HuH-7.5 (cell line): ENCODE measurements around the gene NGRN.
"Not testable (repeated sequence)": the region's sequence is repeated elsewhere in the genome, so short reads cannot be mapped to it uniquely, and the experiment has no call there.

Experiments used
- DNase-seq: peaks from one replicate; pipeline ENCODE4 v3.0.0; 2011; ENCODE audit warnings: low spot score

NGRN gene

GRCh38 chr15:90286678-90287077 lies 21.2 kb downstream of the NGRN start:
- DNase-seq, result peak; percentile 41

DNA sequence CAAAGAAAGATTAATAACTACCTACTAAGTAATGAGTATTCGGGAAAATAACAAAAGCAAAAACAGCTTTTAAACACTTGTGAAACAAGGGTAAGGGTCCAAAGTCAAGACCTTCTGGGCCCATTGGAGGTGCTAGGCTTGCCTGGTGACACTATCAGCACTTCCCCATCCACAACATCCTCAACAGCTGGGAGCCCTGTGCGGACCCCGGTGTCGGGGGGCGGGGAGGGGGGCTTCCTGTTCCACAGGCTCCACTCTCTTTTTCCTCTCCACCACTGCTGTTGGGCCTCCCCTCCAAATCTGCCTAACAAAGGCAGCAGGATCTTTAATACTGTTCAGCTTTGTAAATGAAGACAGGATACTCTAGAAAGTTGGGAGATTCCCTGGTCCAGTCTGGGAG lies 21.6 kb downstream of the NGRN start:
- no peak for DNase-seq

DNA sequence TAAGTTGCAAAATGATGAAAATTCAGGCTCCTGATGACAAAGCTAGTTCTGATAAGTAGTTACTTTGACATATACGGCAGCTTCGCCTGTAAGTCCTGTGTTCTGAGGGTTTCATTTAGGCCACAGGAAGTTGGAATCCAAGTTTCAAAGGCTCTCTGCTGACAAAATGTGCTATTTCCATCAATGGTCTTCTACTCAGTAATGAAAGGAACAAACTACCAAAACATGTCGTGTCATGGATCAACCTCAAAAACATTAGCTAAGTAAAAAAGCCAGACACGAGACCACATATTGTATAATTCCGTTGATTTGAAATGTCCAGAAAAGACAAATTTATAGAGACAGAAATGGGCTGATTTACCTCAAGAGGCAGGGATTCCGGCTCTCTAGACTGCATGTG lies 22.5 kb downstream of the NGRN start:
- no peak for DNase-seq

GRCh38 chr15:90291679-90292356 lies 26.3 kb downstream of the NGRN start:
- DNase-seq, result no peak

GRCh38 chr15:90293040-90293810 lies 27.8 kb downstream of the NGRN start:
- peak; percentile 61 for DNase-seq

DNA sequence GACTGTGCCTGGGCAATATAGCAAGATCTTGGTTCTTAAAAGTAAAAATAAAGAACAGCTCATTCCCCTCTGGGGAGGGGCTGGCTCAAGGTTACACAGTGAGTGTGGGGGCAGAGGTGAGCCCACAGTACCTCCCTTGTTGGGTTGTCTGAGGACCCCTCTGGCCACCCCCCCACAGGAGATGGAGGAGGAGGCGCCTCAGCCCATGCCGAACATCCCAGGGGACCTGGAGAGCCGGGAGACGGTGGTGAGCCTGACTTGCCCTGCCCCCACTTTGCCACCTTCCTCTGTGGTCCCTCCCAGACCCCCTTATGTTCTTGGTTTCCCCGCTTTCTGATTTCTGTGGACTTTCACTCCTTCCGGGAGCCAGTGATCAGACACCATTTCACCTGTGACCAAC lies 28.7 kb downstream of the NGRN start:
- no peak for DNase-seq

DNA sequence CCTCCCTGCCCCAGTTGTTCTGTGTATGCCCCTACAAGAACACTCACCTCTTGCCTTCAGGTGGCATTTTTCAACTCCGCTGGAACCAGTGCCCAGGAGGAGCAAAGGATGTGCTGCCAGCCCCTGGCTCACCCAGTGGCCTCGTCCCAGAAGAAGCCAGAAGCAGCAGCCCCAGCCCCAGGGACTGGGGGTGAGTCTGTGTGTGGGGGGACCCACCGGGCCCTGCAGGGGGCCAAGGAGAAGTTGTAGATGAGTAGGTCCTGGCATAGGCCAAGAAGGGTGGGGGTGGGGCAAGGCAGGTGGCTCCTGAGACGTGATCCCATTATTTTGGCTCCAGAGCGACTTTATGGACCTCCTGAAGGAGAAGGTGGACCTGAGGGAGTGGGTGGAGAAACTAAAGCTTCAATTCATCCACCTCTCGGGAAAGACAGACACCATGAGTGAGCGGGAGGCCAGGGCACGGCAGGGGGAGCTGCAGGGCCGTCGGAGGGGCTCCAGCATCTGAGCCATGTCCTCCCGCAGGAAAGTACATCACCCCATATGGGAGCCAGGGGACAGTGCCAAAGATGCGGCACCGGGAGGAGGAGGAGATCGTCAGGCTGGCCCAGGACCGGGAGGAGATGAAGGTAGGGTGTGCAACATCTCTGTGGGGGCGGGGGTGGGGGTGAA lies 29.3 kb downstream of the NGRN start:
- no peak for DNase-seq

DNA sequence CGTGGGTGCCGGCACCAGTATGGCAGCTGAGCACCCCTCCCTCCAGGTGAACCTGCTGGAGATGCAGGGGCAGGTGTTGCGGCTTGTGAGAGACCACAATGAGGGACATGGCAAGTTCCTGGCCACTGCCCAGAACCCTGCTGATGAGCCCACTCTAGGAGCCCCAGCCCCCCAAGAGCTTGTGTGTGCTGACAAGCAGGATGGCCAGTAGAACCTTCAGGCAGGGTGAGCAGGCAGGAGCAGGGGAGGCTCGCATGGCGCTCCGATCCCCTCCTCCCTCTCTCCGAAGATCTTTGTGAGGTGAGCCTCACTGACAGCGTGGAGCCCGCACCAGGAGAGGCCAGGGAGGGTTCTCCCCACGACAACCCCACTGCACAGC lies 29.8 kb downstream of the NGRN start:
- DNase-seq, result no peak

GRCh38 chr15:90296316-90296884 lies 30.9 kb downstream of the NGRN start:
- not testable (repeated sequence) for DNase-seq

DNA sequence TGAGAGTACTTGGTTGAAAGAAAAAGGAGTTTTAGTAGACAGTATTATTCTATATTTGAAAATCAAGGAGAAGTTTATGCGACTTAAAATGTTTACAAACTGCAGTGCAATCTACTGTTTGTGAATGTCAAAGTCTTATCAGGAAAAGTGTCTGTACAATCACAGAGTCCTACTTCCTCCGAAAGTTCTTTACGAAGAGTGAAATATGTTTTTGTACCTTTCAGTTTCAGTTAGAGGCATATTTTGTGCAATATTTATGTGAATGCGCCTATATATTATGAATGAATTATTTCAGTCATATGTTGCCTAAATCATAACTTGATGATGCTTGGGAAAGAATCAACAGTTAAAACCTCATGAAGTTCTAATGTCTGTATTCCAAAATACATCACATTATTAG lies 31.5 kb downstream of the NGRN start:
- DNase-seq, result no peak

- DNase-seq, result no peak
These were observed 35.1 kb downstream of the NGRN start for GRCh38 chr15:90300541-90300940.

DNA sequence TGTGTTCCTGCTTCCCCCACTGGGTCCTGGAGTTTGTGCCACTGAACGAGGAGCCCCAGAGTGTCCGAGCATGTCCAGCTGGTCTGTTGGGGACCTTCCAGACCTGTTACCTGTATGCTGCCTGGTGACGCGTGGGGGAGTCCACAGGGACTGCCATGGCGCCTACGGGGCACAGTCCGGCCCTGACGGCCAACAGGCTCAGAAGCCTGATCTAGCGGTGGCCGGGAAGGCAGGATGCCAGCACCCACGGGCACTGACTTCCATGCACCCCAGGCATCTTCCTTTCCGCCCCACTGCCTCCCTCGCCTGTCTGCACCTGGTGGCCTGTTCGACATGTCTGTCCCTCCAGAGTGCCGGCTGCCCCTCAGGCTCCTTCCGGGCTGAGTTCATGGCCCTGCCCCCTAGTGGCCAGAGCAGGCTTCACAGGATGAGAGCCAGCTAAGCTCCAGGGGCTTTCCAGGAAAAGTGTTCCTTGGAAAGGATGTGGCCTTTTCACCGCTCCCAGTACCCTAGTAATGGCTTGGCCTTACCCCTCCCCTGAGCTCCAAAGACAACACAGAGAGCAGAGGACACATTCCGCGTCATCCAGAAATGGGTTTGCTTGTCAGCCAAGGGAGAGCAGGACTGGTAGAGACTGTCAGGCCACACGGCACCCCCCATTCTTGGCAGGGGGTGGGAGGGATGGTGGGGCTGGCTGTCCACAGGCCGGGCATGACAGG lies 35.7 kb downstream of the NGRN start:
- DNase-seq, result peak; percentile 42

- DNase-seq, result no peak
These were observed 36.3 kb downstream of the NGRN start for GRCh38 chr15:90301707-90302300.

DNA sequence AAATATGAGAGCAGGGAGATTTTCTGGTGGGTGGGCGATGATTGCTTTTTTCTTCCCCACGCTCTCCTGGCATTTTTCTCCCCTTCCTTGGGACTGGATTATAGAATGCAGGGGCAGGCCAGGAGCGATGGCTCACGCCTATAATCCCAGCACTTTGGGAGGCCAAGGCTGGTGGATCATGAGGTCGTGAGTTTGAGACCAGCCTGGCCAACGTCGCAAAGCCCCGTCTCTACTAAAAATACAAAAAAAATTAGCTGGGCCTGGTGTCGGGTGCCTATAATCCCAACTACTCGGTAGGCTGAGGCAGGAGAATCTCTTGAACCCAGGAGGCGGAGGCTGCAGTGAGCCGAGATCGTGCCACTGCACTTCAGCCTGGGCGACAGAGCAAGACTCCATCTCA lies 39.9 kb downstream of the NGRN start:
- not testable (repeated sequence) for DNase-seq

DNA sequence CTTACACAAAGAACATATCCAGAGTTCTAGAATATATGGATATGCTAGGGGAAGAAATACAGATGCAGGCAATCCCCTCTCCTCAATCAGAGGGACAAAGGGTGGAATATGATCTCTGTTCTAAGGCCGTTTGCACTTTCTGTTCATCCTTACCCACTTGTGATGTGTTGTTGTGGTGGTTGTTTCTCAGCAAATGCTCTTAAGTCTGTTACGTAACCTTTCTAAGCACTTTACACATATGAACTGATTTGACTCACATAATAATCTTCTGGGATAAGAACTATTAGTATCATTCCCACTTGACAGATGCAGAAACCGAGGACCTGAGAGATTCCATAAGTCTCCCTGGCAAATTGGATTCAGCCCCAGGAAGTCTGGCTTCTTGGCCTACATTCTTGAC lies 40.5 kb downstream of the NGRN start:
- no peak for DNase-seq

- no peak for DNase-seq
These were observed 41.1 kb downstream of the NGRN start for GRCh38 chr15:90306560-90306959.

DNA sequence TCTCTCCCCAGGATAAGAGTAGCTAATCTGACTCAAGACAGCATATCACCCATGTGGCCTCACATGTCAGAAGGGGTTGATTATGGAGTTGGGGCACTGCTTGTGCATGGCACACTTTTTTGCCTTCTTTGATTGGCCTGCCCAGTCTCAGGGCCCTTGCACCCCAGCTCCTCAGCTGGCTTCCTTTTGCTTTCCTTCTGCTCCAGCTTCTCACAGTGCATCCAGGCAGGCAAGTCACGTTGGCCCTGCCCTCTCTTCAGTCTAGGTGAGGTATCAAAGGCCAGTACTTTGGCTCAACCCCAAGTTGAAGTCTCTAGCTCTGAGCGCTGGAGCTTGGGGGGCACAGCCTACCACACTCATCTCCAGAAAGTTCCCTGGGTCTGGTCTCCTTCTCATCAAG lies 42.2 kb downstream of the NGRN start:
- DNase-seq, result no peak

DNA sequence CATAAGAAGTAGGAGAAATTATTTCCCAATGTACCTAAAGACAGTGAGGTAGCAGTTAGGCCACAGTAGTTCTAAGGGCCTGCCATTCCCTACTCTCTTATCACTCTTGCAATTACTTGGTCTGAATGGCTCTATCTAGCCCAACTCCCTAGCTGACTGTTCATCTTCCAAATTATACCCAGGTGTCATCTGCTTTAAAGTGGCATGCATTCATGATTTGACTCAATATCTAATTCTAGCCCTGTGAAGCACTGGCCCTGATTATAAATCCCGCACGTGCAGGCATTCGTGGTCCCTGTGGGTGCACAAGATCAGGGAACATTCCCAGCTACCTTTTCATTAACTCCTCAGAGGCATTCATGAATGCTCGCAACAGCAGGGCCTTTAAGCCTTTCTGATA lies 43.5 kb downstream of the NGRN start:
- DNase-seq, result no peak

- DNase-seq, result no peak
These were observed 50.0 kb downstream of the NGRN start for GRCh38 chr15:90315278-90315982.

DNA sequence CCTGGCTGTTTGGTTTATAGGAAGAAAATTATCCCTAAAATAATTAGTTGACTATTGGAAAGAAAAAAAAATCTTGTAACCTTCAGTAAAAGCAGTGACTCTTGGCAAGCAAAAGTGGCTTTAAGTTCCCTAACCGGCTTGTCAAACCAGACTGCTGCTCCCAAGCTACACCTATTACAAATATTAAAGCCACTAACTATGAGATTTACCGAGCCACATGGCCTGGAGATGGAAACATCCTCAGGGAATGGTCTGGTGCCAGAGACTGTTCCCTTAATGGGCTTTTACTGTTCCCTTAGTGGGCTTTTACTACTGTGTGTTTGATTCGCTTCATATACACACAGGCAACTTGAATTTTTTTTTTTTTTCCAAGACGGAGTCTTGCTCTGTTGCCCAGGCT lies 50.7 kb downstream of the NGRN start:
- no peak for DNase-seq

- DNase-seq, result no peak
These were observed 53.1 kb downstream of the NGRN start for GRCh38 chr15:90318591-90318990.
